C1 segment of cervical spinal cord (tissue), 14 donors: ENCODE measurements around the gene LMF2.

Experiments
- DNase-seq, 14 donors: peaks; one replicate each; lab custom pipeline; 2025; lab: John Stamatoyannopoulos, UW

The LMF2 gene

DNA sequence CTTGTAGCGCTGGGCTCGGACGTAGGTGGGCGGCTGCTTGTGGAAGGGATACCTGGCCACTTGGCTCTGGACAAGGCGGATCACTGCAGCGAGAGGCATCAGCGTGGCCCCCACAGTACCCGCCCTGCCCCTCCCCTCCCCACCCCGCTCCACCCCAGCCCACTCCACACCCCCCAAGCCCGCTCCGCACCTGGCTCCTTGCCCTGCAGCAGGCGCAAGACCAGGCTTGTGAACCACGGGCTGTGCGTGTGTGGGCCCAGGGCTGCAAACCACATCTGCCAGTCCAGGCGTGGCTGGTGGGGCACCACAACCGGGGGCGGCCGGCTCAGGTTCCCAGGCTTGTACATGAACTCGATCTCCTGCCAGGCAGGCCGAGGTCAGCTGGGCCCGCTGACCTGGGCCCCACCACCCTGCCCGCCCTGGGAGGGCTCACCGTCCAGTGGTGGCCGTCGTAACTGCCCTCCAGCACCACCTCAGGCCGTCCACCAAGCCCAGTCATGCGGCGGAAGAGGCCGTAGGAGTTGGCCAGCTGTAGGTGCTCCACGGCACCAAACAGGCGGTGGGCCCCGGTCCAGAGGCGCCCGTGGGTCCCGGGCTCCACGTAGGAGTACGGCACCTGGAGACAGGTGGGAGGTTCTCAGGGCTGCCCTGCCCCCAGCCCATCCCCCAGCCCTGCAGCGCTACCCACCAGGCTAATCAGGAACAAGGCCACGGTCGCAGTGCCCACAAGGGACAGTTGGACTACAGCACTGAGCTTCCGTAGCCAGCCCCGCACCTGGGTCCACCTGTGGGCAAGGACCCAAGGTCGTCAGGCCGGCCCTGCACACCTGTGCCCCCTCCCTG, 2.9 kb downstream of the LMF2 start:
- no peak for DNase-seq

DNA sequence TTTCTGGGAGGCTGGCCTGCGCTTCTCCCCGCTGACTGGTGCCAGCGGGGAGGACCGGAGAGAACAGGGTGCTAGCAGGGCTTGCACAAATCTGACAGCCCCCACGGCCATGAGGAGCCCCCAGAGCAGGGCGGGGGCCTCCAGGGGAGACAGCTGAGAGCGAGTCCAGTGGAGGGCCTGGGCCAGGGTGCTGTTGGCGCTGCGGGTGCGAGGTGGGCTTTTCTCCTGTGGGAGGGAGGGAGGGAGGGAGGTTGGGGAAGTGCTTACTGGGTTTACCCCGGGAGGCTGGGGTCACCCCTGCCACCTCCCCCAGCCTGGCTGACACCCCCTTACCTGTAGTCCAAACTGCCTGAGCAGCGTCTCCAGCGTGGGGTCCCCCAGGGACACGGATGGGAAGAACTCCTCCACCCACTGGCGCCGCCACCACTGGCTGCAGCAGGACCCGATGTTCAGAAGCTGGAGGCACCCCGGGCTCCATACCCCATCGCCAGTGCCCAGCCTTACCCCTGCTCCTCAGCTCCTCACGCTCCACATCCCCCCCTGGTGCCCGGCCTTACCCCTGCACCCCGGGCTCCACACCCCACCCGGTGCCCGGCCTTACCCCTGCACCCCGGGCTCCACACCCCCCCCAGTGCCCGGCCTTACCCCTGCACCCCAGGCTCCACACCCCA, 3.9 kb downstream of the LMF2 start:
- no peak for DNase-seq

DNA sequence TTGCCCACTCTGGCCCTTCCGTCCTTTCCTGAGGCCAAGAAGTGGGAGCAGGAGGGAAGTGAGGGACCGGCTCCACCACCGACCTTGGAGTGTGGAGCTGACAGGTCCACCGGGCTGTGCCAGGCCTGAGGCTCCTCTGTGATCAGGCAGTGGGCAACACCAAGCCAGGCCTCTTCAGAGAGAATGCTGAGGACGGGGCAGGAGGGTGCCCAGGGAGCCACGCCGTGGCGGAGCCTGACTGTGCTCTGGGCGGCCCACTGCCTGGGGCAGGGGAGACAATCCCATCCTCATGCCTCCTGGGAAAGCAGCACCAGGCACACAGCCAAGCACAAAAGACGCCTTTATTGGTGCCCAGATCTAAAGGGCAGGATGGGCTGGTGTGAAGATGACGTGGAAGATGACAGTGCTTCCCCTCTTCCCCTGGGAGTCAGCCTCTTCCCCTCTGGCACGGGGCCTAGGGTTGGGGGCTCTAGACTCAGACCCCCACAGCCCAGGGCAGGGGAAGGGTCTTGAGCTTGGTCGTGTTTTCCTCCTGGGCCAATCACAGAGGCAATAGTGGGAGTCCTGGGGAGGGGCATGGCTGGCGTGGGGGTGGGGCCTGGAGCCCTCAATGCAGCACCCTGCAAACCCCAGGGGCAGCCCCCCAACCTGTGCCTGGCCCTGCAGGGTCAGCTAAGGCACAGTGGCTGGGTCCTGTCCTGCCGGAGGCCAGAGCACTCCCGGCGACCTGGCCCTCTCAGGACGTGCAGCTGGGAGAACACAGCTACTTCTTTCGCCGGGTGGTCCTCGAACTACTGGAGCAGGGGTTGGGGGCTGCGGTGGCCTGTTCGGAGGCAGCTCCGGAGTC, 4.7 kb downstream of the LMF2 start:
- DNase-seq, result no peak

- no peak for DNase-seq
These were observed 5.4 kb downstream of the LMF2 start for GRCh38 chr22:50502096-50502495.

DNA sequence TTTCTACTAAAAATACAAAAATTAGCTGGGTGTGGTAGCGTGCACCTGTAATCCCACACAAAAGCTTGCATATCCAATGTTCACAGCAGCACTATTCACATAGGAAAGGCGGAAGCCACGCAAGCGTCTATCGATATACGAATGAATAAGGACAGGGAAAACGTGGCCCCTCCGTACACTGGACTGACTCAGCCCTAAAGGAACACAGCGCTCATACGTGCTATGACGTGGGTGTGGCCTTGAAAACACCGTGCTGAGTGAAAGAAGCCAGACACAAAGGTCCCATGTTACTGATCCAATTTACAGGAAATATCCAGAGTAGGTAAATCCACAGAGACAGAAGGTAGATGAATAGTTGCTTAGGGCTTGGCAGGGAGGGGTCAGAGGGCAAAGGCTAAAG, 7.0 kb downstream of the LMF2 start:
- DNase-seq, result no peak

GRCh38 chr22:50498322-50498890, 9.1 kb downstream of the LMF2 start:
- peak in 10 of 14 donors; percentile 8 to 68 (median 25) for DNase-seq

- no peak for DNase-seq
These were observed 10.4 kb downstream of the LMF2 start for GRCh38 chr22:50497093-50497492.

DNA sequence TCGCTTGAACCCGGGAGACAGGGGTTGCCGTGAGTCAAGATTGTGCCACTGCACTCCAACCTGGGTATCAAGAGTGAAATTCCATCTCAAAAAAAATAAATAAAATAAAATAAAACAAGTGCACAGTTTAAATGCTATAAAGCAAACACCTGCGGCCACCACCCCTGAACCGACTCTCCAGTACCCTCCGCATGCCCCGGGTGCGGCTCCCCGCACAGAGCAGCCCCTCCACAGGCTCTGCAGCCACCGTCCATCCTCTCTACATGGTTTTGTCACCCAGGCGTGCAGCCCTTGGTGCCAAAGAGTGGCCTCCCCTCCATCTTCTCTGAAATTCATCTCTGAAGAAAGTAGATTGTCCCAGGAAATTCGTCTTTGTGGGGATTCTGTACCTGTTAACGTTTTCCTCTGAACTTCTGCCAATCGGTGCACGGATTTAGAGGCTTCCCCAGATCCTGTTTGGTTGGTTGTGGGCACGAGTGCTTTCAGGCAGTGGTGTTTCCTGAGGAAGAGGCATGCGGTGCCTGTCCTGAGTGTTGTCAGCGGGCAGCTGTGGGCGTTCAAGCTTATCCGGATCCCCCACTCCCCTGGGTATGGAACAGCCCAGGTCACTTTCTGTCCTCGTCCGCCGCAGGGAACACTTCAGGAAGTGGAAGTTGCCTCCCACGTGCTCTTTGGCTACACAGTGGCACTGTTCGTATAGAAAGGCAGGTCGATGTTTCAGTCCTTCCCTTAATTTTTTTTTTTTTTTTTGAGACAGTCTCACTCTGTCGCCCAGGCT, 16.8 kb downstream of the LMF2 start:
- DNase-seq, result no peak

DNA sequence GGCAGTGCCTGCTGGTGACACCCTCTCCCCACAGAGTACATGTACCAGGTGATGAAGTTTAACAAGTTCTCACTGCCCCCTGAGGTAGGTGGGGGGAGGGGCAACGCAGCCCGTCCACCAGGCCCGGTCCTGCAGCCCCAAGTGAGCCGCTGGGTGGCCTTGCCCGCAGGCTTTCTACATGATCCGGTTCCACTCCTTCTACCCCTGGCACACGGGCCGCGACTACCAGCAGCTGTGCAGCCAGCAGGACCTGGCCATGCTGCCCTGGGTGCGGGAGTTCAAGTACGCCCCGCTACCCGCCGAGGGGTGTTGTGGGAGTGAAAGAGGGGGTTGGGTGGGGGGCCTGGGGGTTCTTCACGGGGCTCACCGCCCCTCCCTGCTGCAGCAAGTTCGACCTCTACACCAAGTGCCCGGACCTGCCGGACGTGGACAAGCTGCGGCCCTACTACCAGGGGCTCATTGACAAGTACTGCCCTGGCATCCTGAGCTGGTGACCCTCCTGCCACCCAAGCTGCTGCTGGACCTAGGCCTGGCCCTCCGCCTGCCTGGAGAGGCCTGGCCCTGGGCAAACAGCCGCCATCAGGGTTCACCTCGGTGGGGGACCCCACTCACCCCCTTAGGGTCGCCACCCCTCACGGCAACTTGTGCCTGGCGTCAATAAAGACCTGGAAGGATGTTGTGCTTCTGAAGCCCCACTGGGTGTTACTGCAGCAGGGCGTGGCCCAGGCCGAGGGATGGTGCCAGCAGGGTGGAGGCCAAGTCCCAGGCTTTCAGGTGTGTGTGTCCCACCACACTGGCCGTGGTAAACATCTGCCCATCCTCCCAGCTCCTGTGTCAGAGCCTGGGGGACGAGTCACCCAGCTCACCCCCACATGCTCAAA, 17.9 kb downstream of the LMF2 start:
- DNase-seq, result no peak

DNA sequence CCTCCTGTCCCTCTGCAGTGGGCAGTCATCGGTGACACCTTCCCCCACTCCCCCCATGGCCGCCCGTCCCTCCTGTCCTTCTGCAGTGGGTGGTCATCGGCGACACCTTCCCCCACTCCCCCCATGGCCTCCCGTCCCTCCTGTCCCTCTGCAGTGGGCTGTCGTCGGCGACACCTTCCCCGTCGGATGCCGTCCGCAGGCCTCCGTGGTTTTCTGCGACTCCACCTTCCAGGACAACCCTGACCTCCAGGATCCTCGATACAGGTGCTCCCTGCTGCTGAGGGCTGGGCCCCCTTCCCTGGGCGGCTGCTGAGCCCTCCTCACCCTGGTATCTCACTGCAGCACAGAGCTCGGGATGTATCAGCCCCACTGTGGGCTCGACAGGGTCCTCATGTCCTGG, 18.6 kb downstream of the LMF2 start:
- no peak for DNase-seq

- no peak for DNase-seq
These were observed 19.4 kb downstream of the LMF2 start for GRCh38 chr22:50488006-50488677.

DNA sequence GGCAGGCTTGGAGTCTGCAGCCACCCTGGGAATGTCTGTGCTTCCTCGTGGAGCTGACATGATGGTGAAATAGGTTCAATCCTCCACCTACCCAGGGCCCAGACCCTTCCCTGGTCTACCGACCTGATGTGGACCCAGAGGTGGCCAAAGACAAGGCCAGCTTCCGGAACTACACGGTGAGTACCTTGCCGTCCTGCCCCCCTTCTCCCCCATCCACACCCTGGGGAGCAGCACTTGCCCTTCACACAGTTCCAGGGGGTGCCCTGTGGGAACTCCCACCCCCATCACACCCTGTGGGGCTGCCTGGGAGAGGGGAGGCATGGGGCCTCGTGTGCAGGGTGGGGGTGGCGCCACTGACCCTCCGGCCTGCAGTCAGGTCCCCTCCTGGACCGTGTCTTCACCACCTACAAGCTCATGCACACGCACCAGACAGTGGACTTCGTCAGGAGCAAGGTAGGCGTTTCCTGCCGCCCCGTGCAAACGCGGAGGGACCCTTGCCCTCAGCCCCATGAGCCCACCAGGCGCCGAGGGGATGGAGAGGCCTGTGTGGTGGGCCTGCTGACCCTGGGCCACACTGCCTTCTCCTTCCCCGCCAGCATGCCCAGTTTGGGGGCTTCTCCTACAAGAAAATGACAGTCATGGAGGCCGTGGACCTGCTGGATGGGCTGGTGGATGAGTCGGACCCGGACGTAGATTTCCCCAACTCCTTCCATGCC, 20.1 kb downstream of the LMF2 start:
- DNase-seq, result no peak

DNA sequence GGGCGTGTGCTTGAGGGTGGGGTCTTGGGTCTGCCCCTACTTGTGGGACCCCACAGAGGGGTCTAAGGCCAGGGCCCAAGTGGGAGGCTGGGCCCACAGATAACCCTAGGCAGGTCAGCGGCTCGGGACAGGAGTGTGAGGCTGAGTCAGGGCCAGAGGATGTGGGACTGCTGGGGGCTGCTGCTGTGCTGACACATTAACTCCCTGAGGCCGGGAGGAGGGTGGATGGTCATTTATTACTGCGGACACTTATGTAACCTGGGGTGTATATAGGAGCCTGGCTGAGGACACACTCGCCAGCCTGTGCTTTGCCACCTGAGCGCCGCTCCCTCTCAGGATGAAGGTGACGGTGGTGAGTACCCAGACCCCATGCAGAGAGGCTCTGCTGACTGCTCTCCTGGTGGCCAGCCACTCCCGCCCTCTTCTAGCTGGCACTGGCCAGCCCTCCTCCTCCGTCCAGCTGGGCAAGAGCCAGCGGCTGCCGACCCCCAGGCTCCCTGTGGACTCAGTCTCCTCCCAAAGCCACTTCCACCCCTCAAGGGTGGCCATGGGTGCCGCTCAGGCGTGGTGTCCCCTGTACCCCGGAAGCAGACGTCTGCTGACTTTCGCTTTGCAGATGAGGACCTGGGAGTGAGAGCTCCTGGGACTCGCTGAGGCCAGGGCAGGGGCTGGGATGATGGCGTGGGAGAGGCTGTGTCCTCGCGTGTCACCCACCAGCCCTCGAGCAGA, 20.8 kb downstream of the LMF2 start, which contains the start of gene MIOX:
Gene MIOX (plus strand): TSS at position 299 of the 729 bp plus-strand sequence. CDS start 39 bp downstream, at position 338.
- no peak for DNase-seq

GRCh38 chr22:50485221-50486131, 22.0 kb downstream of the LMF2 start:
- DNase-seq, result no peak

DNA sequence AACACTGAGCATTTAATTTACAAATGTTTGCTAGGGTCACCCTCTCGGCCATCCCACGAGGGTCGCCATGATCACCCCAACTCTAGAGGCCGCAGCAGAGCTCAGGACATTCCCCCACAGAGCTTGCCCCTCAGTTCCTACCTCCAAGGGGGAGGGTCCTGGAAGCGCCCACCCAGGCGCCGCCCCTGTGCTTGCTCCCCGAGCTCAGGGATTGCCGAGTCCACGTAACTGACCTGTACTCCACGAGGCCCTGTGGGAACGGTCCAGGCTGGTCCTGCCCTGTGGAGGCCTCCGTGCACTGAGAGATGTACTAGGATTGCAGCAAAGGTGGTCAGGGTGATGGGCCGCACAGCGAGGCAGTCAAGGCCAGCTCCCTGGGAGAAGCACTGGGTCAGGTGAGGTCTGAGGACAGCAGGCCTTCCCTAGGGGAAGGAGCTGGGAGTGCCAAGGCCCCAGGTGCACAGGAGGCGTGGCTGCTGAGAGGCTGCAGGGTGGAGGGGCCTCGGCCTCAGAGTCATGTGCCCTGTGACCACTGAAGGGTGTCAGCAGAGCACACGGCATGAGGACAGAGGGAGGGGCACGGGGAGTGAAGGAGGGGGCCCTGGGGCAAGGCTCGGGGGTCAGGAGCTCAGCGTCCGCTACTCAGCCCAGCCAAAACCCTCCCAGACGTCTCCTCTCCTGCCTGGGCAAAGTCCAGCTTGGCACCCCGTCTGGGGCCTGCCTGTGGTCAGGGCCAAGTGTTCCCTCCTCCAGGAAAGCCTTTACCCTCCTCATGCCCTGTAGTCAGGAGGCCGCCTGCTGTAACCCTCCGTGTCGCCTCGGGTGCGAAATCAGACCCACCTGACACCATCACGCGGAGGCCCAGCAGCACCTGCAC, 23.3 kb downstream of the LMF2 start:
- no peak for DNase-seq

DNA sequence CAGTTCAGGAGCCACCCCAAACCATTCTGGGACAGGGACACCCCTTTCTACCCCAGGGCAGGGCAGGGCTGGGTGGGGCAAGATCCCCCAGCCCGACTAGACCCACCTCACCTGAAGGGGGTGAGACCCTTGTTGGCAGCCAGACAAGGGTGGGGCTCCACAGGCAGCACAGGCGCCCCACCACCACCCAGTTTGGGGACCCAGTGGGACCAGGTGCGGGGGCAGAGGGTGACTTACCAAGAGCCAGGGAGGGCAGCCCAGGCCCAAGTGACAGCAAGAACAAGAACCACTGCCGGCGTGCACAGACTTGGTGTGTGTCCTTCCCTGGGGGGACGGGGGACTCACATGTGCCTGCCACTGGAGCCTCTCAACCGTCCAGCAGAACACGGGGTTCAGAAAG, 23.9 kb downstream of the LMF2 start:
- no peak for DNase-seq
